HEK293 (cell line): ENCODE results near the gene DNM1L.

ENCODE experiments used
- IKZF3 ChIP-seq: fragments of 450-650 bp; IDR thresholded peaks from 2 replicates; pipeline ENCODE4 v1.5.0; 2018; ENCODE audit warnings: missing biosample characterization, mild to moderate bottlenecking, missing genetic modification characterization, moderate library complexity
- KLF16 ChIP-seq: fragments of 450-650 bp; formaldehyde crosslinking; IDR thresholded peaks from 2 replicates; pipeline ENCODE4 v1.5.1; 2017; ENCODE audit warnings: missing biosample characterization, missing genetic modification characterization
- KLF7 ChIP-seq: fragments of 450-650 bp; formaldehyde crosslinking; IDR thresholded peaks from 2 replicates; pipeline ENCODE4 v1.5.1; 2016; ENCODE audit warnings: missing biosample characterization, missing genetic modification characterization, borderline replicate concordance
- MEIS1 ChIP-seq: sonication (generic); formaldehyde crosslinking; IDR thresholded peaks from 2 replicates; pipeline ENCODE4 v1.8.1; 2022; ENCODE audit warnings: missing genetic modification reagents, mild to moderate bottlenecking, borderline replicate concordance
- SP2 ChIP-seq: fragments of 450-650 bp; formaldehyde crosslinking; IDR thresholded peaks from 2 replicates; pipeline ENCODE4 v1.5.1; 2016; ENCODE audit warnings: missing biosample characterization, missing genetic modification characterization
- TCF7L2 ChIP-seq: IDR thresholded peaks from 2 replicates; pipeline ENCODE4 v1.6.1; 2011; ENCODE audit warnings: low read depth, mild to moderate bottlenecking, inconsistent platforms, low read length, moderate library complexity, borderline replicate concordance
- YY2 ChIP-seq: fragments of 450-650 bp; formaldehyde crosslinking; IDR thresholded peaks from 2 replicates; pipeline ENCODE4 v1.5.1; 2016; ENCODE audit warnings: missing biosample characterization, missing genetic modification characterization
- ZBTB1 ChIP-seq: fragments of 450-650 bp; formaldehyde crosslinking; IDR thresholded peaks from 2 replicates; pipeline ENCODE4 v1.5.1; 2016; ENCODE audit warnings: missing biosample characterization, missing genetic modification characterization
- ZFHX2 ChIP-seq: fragments of 450-650 bp; formaldehyde crosslinking; conservative IDR thresholded peaks from 2 replicates; pipeline ENCODE4 v1.5.1; 2016; ENCODE audit warnings: missing biosample characterization, missing genetic modification characterization
- ZFP37 ChIP-seq: fragments of 450-650 bp; formaldehyde crosslinking; IDR thresholded peaks from 2 replicates; pipeline ENCODE4 v1.5.1; 2016; ENCODE audit warnings: missing biosample characterization, missing genetic modification characterization
- ZNF140 ChIP-seq: fragments of 450-650 bp; formaldehyde crosslinking; IDR thresholded peaks from 2 replicates; pipeline ENCODE4 v1.5.1; 2016; ENCODE audit warnings: missing biosample characterization, missing genetic modification characterization
- ZNF184 ChIP-seq: fragments of 450-650 bp; IDR thresholded peaks from 2 replicates; pipeline ENCODE4 v1.5.1; 2018; ENCODE audit warnings: missing biosample characterization, mild to moderate bottlenecking, missing genetic modification characterization
- ZNF19 ChIP-seq: fragments of 450-650 bp; formaldehyde crosslinking; IDR thresholded peaks from 2 replicates; pipeline ENCODE4; 2016; ENCODE audit warnings: missing biosample characterization, missing genetic modification characterization, low read depth
- ZNF266 ChIP-seq: fragments of 450-650 bp; formaldehyde crosslinking; IDR thresholded peaks from 2 replicates; pipeline ENCODE4 v1.5.1; 2016; ENCODE audit warnings: missing biosample characterization, missing genetic modification characterization, low read depth
- ZNF311 ChIP-seq: fragments of 450-650 bp; formaldehyde crosslinking; IDR thresholded peaks from 2 replicates; pipeline ENCODE4 v1.5.1; 2017; ENCODE audit warnings: missing biosample characterization, missing genetic modification characterization, borderline replicate concordance
- ZNF324 ChIP-seq: fragments of 450-650 bp; formaldehyde crosslinking; IDR thresholded peaks from 2 replicates; pipeline ENCODE4 v1.5.1; 2016; ENCODE audit warnings: missing biosample characterization, missing genetic modification characterization
- ZNF350 ChIP-seq: fragments of 450-650 bp; formaldehyde crosslinking; IDR thresholded peaks from 2 replicates; pipeline ENCODE4 v1.5.0; 2017; ENCODE audit warnings: missing biosample characterization, mild to moderate bottlenecking, missing genetic modification characterization
- ZNF433 ChIP-seq: fragments of 450-650 bp; formaldehyde crosslinking; IDR thresholded peaks from 2 replicates; pipeline ENCODE4 v1.5.1; 2016; ENCODE audit warnings: missing biosample characterization, missing genetic modification characterization, low read depth
- ZNF48 ChIP-seq: fragments of 450-650 bp; formaldehyde crosslinking; IDR thresholded peaks from 2 replicates; pipeline ENCODE4 v1.5.1; 2016; ENCODE audit warnings: missing biosample characterization, missing genetic modification characterization
- ZNF530 ChIP-seq: fragments of 450-650 bp; formaldehyde crosslinking; IDR thresholded peaks from 2 replicates; pipeline ENCODE4 v1.5.1; 2016; ENCODE audit warnings: low read depth, missing biosample characterization, missing genetic modification characterization
- ZNF549 ChIP-seq: fragments of 450-650 bp; IDR thresholded peaks from 2 replicates; pipeline ENCODE4 v1.5.1; 2018; ENCODE audit warnings: missing biosample characterization, missing genetic modification characterization, mild to moderate bottlenecking, inconsistent platforms, moderate library complexity
- ZNF555 ChIP-seq: fragments of 450-650 bp; formaldehyde crosslinking; conservative IDR thresholded peaks from 2 replicates; pipeline ENCODE4 v1.5.1; 2017; ENCODE audit warnings: missing biosample characterization, mild to moderate bottlenecking, missing genetic modification characterization, inconsistent platforms
- ZNF623 ChIP-seq: fragments of 450-650 bp; formaldehyde crosslinking; IDR thresholded peaks from 2 replicates; pipeline ENCODE4 v1.5.1; 2016; ENCODE audit warnings: missing biosample characterization, missing genetic modification characterization
- ZNF792 ChIP-seq: fragments of 450-650 bp; formaldehyde crosslinking; IDR thresholded peaks from 2 replicates; pipeline ENCODE4 v1.5.1; 2016; ENCODE audit warnings: missing biosample characterization, missing genetic modification characterization
- TF ChIP-seq, protein P1 (sequence below): fragments of 450-650 bp; IDR thresholded peaks from 2 replicates; pipeline ENCODE4 v1.5.1; 2018; ENCODE audit warnings: missing biosample characterization, mild to moderate bottlenecking, missing genetic modification characterization
- TF ChIP-seq, protein P2 (sequence below): fragments of 450-650 bp; formaldehyde crosslinking; IDR thresholded peaks from 2 replicates; pipeline ENCODE4 v1.5.1; 2016; ENCODE audit warnings: missing biosample characterization, missing genetic modification characterization
- TF ChIP-seq, protein P3 (sequence below): fragments of 450-650 bp; formaldehyde crosslinking; IDR thresholded peaks from 2 replicates; pipeline ENCODE4 v1.5.1; 2017; ENCODE audit warnings: missing biosample characterization, missing genetic modification characterization
- TF ChIP-seq, protein P4 (sequence below): fragments of 450-650 bp; formaldehyde crosslinking; IDR thresholded peaks from 2 replicates; pipeline ENCODE4 v1.5.1; 2016; ENCODE audit warnings: missing biosample characterization, missing genetic modification characterization
- TF ChIP-seq, protein P5 (sequence below): fragments of 450-650 bp; formaldehyde crosslinking; IDR thresholded peaks from 2 replicates; pipeline ENCODE4; 2016; ENCODE audit warnings: missing biosample characterization, missing genetic modification characterization
- TF ChIP-seq, protein P6 (sequence below): fragments of 450-650 bp; formaldehyde crosslinking; IDR thresholded peaks from 2 replicates; pipeline ENCODE4 v1.5.1; 2017; ENCODE audit warnings: missing biosample characterization, missing genetic modification characterization
- TF ChIP-seq, protein P7 (sequence below): fragments of 450-650 bp; formaldehyde crosslinking; IDR thresholded peaks from 2 replicates; pipeline ENCODE4 v1.5.1; 2016; ENCODE audit warnings: missing biosample characterization, missing genetic modification characterization

The DNM1L gene

DNA sequence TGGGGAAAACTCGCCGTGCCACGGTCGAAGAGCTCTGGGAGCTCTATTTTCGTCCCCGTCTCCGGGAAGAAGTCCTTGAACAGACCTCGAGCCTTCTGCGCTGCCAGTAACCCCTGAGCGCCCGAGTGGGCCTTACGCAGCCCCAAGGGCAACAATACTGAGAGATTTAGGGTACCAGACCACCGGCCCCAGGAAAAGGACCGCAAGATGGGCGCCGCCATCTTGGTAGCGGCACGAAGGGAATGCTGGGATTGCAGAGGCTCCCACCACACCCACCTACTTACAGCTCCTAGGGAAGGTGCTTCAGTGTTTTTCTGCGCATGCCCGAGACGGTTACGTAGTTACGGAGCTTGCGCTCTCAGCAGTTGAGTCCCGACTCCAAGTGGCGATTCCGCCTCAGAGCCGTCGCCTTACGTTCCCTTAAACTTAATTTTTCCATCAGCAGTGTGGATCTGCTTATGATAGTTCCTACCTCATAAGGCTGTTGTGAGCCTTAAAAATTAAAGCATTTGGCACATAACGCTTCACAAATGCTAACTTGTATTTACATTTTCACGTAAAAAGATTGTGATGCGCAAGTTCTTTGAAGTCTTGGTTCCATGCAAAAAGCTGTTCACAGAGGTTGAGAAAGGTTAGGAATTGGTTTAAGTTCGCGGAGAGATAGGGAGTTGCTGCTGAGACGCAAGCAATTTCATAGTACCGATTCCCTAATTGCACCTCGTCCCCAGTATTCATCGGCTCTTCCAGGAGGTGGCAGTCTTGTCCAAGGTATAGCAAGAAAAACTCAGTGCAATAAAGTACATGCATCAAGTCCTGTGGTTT is 76.8 kb downstream of the DNM1L start, which contains the start of gene YARS2 (continued):
- TF ChIP-seq, protein P1, sequence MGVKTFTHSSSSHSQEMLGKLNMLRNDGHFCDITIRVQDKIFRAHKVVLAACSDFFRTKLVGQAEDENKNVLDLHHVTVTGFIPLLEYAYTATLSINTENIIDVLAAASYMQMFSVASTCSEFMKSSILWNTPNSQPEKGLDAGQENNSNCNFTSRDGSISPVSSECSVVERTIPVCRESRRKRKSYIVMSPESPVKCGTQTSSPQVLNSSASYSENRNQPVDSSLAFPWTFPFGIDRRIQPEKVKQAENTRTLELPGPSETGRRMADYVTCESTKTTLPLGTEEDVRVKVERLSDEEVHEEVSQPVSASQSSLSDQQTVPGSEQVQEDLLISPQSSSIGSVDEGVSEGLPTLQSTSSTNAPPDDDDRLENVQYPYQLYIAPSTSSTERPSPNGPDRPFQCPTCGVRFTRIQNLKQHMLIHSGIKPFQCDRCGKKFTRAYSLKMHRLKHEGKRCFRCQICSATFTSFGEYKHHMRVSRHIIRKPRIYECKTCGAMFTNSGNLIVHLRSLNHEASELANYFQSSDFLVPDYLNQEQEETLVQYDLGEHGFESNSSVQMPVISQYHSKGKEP (tag by site-specific recombination): peak; percentile 96
- TF ChIP-seq IKZF3 (tag by site-specific recombination) (peak; percentile 86), ZNF266 (tag by site-specific recombination) (no peak; the same call in 1 of the 2 replicates), ZNF311 (tag by site-specific recombination) (no peak), ZNF324 (tag by site-specific recombination) (no peak), ZFHX2 (tag by site-specific recombination) (peak; percentile 50), ZNF792 (no peak), ZNF184 (no peak), KLF16 (tag by site-specific recombination) (no peak), ZNF530 (tag by site-specific recombination) (no peak), ZBTB1 (tag by site-specific recombination) (no peak), ZNF623 (no peak; the same call in 1 of the 2 replicates), ZNF48 (tag by site-specific recombination) (no peak), TCF7L2 (no peak), ZNF350 (no peak), ZNF549 (tag by site-specific recombination) (no peak), SP2 (peak; percentile 32), ZNF140 (no peak), YY2 (tag by site-specific recombination) (peak; percentile 90), ZNF433 (tag by site-specific recombination) (no peak), ZFP37 (peak; percentile 80), KLF7 (tag by site-specific recombination) (peak; percentile 74; the same call in 1 of the 2 replicates), MEIS1 (CRISPR knock-in tag) (no peak), ZNF19 (tag by site-specific recombination) (no peak), ZNF555 (tag by site-specific recombination) (no peak)
- TF ChIP-seq, protein P2, sequence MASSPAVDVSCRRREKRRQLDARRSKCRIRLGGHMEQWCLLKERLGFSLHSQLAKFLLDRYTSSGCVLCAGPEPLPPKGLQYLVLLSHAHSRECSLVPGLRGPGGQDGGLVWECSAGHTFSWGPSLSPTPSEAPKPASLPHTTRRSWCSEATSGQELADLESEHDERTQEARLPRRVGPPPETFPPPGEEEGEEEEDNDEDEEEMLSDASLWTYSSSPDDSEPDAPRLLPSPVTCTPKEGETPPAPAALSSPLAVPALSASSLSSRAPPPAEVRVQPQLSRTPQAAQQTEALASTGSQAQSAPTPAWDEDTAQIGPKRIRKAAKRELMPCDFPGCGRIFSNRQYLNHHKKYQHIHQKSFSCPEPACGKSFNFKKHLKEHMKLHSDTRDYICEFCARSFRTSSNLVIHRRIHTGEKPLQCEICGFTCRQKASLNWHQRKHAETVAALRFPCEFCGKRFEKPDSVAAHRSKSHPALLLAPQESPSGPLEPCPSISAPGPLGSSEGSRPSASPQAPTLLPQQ (tag by site-specific recombination): peak; percentile 36
- TF ChIP-seq, protein P3, sequence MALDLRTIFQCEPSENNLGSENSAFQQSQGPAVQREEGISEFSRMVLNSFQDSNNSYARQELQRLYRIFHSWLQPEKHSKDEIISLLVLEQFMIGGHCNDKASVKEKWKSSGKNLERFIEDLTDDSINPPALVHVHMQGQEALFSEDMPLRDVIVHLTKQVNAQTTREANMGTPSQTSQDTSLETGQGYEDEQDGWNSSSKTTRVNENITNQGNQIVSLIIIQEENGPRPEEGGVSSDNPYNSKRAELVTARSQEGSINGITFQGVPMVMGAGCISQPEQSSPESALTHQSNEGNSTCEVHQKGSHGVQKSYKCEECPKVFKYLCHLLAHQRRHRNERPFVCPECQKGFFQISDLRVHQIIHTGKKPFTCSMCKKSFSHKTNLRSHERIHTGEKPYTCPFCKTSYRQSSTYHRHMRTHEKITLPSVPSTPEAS (tag by site-specific recombination): 0 out of 2 replicates have a peak, but pooled peaks have one; percentile 2
- TF ChIP-seq, protein P4, sequence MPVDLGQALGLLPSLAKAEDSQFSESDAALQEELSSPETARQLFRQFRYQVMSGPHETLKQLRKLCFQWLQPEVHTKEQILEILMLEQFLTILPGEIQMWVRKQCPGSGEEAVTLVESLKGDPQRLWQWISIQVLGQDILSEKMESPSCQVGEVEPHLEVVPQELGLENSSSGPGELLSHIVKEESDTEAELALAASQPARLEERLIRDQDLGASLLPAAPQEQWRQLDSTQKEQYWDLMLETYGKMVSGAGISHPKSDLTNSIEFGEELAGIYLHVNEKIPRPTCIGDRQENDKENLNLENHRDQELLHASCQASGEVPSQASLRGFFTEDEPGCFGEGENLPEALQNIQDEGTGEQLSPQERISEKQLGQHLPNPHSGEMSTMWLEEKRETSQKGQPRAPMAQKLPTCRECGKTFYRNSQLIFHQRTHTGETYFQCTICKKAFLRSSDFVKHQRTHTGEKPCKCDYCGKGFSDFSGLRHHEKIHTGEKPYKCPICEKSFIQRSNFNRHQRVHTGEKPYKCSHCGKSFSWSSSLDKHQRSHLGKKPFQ: no peak
- TF ChIP-seq, protein P5, sequence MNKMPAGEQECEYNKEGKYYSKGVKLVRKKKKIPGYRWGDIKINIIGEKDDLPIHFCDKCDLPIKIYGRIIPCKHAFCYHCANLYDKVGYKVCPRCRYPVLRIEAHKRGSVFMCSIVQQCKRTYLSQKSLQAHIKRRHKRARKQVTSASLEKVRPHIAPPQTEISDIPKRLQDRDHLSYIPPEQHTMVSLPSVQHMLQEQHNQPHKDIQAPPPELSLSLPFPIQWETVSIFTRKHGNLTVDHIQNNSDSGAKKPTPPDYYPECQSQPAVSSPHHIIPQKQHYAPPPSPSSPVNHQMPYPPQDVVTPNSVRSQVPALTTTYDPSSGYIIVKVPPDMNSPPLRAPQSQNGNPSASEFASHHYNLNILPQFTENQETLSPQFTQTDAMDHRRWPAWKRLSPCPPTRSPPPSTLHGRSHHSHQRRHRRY (tag by site-specific recombination): no peak
- TF ChIP-seq, protein P6, sequence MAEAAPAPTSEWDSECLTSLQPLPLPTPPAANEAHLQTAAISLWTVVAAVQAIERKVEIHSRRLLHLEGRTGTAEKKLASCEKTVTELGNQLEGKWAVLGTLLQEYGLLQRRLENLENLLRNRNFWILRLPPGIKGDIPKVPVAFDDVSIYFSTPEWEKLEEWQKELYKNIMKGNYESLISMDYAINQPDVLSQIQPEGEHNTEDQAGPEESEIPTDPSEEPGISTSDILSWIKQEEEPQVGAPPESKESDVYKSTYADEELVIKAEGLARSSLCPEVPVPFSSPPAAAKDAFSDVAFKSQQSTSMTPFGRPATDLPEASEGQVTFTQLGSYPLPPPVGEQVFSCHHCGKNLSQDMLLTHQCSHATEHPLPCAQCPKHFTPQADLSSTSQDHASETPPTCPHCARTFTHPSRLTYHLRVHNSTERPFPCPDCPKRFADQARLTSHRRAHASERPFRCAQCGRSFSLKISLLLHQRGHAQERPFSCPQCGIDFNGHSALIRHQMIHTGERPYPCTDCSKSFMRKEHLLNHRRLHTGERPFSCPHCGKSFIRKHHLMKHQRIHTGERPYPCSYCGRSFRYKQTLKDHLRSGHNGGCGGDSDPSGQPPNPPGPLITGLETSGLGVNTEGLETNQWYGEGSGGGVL: no peak
- TF ChIP-seq, protein P7, sequence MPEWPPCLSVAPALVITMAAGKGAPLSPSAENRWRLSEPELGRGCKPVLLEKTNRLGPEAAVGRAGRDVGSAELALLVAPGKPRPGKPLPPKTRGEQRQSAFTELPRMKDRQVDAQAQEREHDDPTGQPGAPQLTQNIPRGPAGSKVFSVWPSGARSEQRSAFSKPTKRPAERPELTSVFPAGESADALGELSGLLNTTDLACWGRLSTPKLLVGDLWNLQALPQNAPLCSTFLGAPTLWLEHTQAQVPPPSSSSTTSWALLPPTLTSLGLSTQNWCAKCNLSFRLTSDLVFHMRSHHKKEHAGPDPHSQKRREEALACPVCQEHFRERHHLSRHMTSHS (tag by site-specific recombination): no peak
